Activated CD4-positive, alpha-beta T cell treated with anti-CD3 and anti-CD28 coated beads, Interleukin-2, amount 50 U/mL, for 48 hours (primary cell): ENCODE data around the gene ANKRD6.

Experiments used
- DNase-seq, 2 experiments: peaks; one replicate each; pipeline ENCODE4 v3.0.0-alpha.2; 2020

The ANKRD6 gene

DNA sequence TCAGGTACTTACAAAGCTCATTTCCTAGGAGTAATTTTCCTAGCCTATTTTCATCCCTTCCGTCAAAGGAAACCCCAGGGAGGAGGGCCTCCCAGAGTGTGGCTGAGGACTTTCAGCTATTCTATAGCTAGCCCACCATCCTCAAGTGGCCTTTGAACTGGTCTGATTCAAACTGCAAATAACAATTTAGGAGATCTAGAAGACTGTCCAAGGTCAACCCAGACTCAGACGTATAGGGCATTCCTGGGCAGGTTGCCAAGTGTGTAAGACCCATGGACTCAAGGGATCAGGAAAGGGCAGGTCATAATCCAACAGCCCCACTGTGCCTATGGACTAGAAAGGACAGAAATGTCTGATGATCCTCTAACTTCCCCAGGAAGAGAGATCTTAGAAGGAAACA lies 18.7 kb upstream of the ANKRD6 start:
- no peak for DNase-seq

GRCh38 chr6:89415185-89415584 lies 17.8 kb upstream of the ANKRD6 start:
- DNase-seq: no peak

- no peak for DNase-seq
Measured at GRCh38 chr6:89416796-89417195, 16.2 kb upstream of the ANKRD6 start.

- no peak for DNase-seq
Measured at GRCh38 chr6:89430201-89430962, 2.6 kb upstream of the ANKRD6 start.

- DNase-seq: peak; percentile 18 to 26
Measured at GRCh38 chr6:89433252-89434149, 549 bp downstream of the ANKRD6 start.

- no peak for DNase-seq
Measured at GRCh38 chr6:89434150-89434499, 1.2 kb downstream of the ANKRD6 start.

GRCh38 chr6:89434954-89435353 lies 2.0 kb downstream of the ANKRD6 start:
- no peak for DNase-seq

DNA sequence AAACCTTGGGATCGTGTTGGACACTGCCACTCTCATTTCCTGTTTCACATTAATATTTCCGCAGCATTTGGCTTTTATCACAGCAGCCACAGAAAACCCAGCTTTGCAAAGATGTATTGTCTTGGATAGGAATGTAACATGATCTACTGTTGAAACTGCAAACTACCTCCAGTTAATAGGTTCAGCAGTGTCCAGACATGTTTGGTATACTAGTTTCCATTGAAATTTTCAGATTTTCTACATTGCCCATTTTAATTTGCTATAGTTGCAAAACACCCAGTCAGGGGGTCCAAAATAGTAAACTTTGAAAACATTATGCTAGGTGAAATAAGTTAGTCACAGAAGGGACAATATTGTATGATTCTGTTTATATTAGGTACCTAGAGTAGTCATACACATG lies 3.3 kb downstream of the ANKRD6 start:
- no peak for DNase-seq

DNA sequence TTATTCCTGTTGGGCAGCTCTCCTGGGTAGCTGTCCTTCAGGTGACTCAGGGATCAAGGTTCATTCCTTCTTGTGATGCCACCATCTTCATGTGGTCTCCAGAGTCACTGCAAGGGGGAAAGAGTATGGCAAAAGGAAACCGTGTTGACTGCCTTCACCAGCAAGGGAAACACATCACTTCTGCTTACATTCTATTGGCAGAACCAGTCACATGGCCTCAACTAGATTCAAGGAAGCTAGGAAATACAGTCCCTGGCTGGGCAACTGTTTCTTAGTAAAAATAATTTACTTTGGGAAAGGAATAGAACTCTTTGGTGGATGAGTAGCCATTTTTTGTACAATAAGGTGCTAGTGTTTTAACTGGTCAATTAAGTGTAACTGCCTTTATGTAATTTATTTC lies 5.3 kb downstream of the ANKRD6 start:
- DNase-seq: no peak

GRCh38 chr6:89439014-89439413 lies 6.1 kb downstream of the ANKRD6 start:
- no peak for DNase-seq

GRCh38 chr6:89440200-89440599 lies 7.2 kb downstream of the ANKRD6 start:
- no peak for DNase-seq

DNA sequence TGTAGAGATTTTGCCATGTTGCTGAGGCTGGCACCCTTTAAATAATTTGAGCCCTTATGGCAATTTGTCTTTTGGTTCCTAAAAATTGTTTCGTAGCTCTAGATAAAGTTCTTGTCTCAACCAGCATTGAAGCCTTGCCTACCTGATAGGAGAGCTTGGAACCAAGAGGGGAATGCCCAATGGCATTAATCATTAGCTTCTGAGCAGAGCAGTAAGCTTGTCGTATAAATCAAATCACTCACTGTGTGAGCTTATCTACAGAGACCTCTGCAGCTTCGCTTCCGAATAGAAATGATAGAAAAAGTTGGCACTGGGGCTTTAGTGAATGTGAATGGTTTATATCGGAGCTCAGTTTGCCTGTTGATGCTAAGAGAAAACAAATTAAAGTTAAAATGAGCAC lies 10.7 kb downstream of the ANKRD6 start:
- DNase-seq: no peak

DNA sequence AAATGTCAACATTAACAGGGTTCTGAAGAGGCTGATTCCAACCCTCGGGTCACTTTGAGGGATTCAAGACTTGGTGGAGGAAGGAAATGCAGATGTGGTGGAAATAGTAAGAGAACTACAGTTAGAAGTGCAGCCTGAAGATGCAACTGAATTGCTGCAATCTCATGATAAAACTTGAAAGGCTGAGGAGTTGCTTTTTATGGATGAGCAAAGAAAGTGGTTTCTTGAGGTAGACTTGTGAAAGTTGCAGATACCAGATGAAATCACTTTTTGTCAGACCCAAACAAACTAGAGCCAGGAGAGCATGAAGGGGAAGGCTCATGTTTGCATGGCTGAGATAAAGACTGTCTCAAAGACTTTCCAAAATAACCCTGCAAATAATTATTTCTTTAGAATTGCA lies 16.2 kb downstream of the ANKRD6 start:
- no peak for DNase-seq

DNA sequence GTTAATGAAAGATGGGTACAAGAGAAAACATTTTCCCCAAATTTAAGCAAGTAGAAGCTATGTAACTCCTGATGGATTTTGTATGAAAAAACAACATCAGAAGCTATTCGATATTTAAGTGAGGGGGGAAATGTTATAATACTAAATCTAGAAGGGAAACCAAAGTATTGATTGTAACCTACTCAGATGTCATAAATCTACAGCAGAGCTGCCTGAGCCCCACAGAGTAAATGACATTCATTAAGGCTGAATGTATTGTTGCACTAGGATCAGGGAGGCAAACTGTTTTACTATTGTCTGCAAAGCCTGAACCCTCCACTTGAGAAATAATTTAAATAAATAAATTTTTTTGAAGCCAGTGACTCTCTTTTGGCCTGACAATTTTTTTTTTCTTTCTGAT lies 19.3 kb downstream of the ANKRD6 start:
- no peak for DNase-seq

- no peak for DNase-seq
Measured at GRCh38 chr6:89454300-89454699, 21.3 kb downstream of the ANKRD6 start.

GRCh38 chr6:89458704-89459103 lies 25.8 kb downstream of the ANKRD6 start:
- no peak for DNase-seq

- DNase-seq: no peak
Measured at GRCh38 chr6:89459501-89459900, 26.5 kb downstream of the ANKRD6 start.

- no peak for DNase-seq
Measured at GRCh38 chr6:89460713-89461112, 27.8 kb downstream of the ANKRD6 start.

DNA sequence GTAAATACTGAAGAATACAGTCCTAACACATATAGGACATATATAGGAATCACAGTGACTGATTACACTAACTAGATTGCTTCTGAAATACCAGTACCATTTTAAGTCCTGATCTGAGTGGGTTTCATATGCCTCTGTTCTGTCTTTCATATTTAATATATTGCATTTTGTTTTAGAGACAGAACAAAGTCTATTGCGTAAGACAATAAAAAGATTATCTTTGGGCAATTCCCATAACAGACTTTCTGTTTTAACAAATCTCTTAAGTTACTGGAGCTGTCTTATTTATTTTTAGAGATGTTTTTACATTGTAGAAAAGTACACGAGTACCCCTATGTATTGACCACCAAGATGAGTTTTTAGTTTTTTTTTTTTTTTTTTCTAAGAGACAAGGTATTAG lies 29.6 kb downstream of the ANKRD6 start:
- no peak for DNase-seq

GRCh38 chr6:89464295-89464694 lies 31.3 kb downstream of the ANKRD6 start:
- no peak for DNase-seq

GRCh38 chr6:89467437-89467836 lies 34.5 kb downstream of the ANKRD6 start:
- no peak for DNase-seq

GRCh38 chr6:89468998-89469397 lies 36.0 kb downstream of the ANKRD6 start:
- no peak for DNase-seq

DNA sequence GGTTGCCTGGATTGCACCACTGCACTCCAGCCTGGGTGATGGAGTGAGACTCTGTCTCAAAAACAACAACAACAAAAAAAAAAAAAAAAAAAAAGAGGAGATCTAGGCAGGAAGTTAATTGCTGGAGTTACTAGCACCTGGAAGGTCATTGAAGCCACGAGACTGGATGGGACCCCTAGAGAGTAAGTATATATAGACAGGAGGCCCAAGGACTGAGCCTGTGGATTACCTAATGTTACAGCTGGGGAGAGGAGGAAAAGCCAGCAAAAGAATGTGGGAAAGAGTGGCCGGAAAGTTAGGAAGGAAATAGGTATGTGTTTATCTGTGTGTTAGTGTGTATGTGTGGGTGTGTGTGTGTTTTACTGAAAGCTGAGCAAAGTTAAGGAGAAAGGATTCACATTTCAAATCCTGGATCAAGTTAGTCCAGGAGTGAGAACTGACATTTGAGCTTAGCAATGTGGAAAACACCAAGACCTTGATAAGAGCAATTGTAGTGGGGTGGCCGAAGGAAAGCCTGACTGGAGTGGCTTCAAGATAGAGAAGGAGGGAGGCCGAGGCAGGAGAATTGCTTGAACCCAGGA lies 38.4 kb downstream of the ANKRD6 start:
- DNase-seq: no peak

DNA sequence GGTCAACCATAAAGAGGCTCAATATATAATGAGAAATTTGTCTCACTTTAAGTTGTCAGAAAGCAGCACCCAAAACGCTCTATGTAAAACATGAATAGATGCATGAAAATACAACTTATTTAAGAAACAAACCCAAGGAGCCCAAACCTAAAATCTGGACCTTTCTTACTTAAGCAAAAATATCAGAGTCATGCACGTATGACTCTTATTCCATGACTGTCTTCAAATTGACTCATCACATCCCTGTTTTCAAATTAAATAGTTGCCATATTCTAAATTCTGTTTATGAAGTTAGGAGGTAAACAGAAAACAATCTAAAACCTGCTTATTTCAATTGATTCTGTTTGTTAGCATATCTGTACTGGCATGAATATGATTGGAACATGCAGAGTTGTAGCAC lies 42.1 kb downstream of the ANKRD6 start:
- DNase-seq: no peak
